Measurements from ENCODE around the gene HAPSTR1.

The HAPSTR1 gene

DNA sequence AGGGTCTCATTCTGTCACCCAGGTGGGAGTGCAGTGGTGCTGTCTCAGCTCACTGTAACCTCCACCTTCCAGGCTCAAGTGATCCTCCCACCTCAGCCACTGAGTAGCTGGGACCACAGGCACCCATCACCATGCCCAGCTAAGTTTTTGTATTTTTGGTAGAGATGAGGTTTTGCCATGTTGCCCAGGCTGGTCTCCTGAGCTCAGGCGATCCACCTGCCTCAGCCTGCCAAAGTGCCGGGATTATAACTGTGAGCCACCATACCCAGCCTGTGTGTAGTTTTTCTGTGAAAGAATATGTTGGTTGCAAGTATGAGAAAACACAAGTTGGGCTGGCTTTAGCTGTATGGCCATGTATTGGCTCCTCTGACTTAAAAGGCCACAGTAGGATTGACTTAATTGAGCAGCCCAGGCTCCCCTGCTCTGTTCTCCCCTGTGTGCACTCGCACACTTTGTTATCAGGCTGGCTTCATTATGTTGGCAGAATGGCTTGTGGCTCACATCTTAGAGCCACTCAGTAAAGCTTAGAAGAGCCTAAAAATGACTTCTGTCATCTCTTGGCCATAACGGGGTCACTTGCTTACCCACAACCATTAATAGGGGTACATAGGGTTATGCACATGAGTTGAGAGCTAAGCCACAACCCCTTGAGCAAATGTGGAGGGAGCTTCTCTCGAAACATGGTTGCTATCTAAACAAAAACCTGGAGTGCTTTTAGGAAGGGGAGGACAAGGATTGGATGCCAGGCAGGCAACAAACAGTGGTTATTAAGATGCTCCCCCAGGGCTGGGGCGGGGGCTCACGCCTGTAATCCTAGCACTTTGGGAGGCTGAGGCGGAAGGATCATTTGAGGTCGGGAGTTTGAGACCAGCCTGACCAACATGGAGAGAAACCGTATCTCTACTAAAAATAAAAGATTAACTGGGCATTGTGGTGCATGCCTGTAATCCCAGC, 6.1 kb downstream of the HAPSTR1 start:
- no peak for DNase-seq (ENCODE audit: low spot score)
- H3K4me3 ChIP-seq, result peak overlapping the region; percentile 47
- no peak for TF ChIP-seq CTCF (IDR thresholded peaks at IDR 0.05)
- peak overlapping the region in 1 of 2 donors; percentile 43 for H3K27ac ChIP-seq

- no peak for TF ChIP-seq CTCF (IDR thresholded peaks at IDR 0.05)
- peak overlapping the region; percentile 47 for H3K4me3 ChIP-seq
- DNase-seq (ENCODE audit: low spot score), result no peak
- H3K27ac ChIP-seq, result peak overlapping the region; percentile 23 to 43
These were observed 7.1 kb downstream of the HAPSTR1 start for GRCh38 chr16:9098377-9099090.

- no peak for TF ChIP-seq CTCF (IDR thresholded peaks at IDR 0.05)
- DNase-seq (ENCODE audit: low spot score), result no peak
- Histone ChIP-seq H3K27ac (peak overlapping the region; percentile 3 to 23), H3K4me3 (peak overlapping the region; percentile 43)
These were observed 7.7 kb downstream of the HAPSTR1 start for GRCh38 chr16:9099131-9099625.

DNA sequence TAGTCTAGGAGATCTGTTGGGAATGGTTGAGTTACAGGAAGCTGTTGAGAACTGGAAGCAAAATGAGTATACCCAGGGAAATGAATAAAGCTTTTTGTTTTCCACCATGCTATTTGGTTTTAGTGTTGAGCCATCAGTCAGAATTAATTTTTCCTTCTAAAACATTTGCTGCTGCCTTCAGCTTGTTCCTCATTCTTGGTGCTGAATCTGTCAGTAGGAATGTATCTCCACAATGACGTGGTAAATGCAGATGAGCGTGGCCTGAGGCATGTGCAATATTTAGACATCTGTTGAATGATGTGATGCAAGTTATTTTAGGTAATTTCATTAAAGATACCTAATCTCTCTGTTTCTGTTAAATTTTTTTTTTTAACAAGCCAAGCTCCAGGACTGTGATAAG, 10.9 kb downstream of the HAPSTR1 start:
- peak overlapping the region in 1 of 2 donors; percentile 11 for H3K27ac ChIP-seq
- DNase-seq (ENCODE audit: low spot score), result no peak
- H3K4me3 ChIP-seq, result no peak overlapping the region
- no peak for TF ChIP-seq CTCF (IDR thresholded peaks at IDR 0.05)

DNA sequence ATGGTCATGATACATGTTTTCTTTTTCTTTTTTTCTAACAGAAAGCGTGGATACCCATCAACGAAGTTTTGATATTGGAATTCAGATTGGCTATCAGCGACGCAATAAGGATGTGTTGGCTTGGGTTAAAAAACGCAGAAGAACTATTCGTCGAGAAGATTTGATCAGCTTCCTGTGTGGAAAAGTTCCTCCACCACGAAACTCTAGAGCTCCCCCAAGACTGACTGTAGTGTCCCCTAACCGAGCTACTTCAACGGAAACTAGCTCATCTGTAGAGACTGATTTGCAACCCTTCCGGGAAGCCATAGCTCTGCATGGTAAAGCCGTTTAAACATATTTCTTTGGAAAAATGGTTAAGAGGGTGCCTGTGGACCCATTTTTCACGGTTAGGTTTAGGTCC, 11.5 kb downstream of the HAPSTR1 start:
- no peak overlapping the region for H3K4me3 ChIP-seq
- H3K27ac ChIP-seq, result peak overlapping the region in 1 of 2 donors; percentile 11
- DNase-seq (ENCODE audit: low spot score), result no peak
- TF ChIP-seq CTCF (IDR thresholded peaks at IDR 0.05), result no peak

DNA sequence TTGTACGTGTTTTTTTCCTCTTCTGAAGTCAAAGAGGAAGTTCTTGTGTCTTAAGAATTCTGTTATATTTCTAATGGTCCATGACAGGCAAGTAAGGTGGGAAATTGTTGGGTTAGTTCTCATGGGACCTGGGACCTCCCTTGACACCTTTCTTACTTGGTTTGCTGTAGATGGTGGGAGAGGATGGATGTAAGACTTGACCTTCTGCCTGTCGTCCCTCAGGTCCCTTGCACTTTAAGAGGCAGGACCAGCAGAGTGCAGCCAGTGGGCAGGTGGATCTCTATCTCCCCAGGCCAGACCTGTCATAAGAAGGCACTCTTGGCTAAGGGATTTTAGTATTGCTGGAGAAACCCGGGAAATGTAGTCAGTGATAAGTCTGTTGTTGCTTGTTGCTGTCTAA, 12.1 kb downstream of the HAPSTR1 start:
- no peak for DNase-seq (ENCODE audit: low spot score)

More for the DNA sequence above, 12.1 kb downstream of the HAPSTR1 start:
- TF ChIP-seq CTCF (IDR thresholded peaks at IDR 0.05), result no peak
- Histone ChIP-seq H3K4me3 (no peak overlapping the region), H3K27ac (no peak overlapping the region)

All from coronary artery (tissue), 2 donors.